ENCODE data around the gene MSL2. TPM values are rescaled to one million over a fixed set of nuclear protein-coding genes. Genes with fewer than 3 reads are reported as not detected.
"Not testable (repeated sequence)": the region's sequence is repeated elsewhere in the genome, so short reads cannot be mapped to it uniquely, and the experiment has no call there.

The MSL2 gene
- polyA plus RNA-seq, 1 donor: 29.3 TPM

DNA sequence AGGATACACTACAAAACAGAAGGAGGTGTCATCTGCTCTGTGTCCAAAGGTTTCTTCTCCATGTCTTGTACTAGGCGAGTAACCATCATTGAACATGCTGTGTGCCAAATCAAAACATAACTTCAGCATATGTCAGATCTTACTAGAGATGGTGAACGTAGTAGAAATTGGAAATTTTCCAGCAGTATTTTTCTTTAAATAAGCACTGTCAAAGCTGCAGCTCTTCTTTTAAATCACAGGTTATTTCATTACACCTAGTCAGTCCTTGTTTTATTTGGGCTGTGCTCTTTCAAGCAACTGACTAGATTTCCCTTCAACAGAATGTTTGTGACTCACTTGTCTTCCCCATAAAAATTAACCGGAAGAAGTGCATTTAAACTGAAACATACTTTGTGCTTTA lies 46.5 kb downstream of the MSL2 start:
- no peak for DNase-seq
- no peak overlapping the region for H3K4me3 ChIP-seq (ENCODE audit: low read length)
- peaks cover 29% of the 10 kb centered on the region for H3K36me3 ChIP-seq (ENCODE audit: control insufficient read depth, insufficient read depth, low read length)
- no peaks in the 10 kb centered on the region for H3K27me3 ChIP-seq (ENCODE audit: control insufficient read depth, insufficient read depth, low read length)
- no peaks in the 10 kb centered on the region for H3K9me3 ChIP-seq (ENCODE audit: control insufficient read depth, low read depth, low read length)
- WGBS (ENCODE audit: insufficient coverage, low lambda C conversion rate): 20% methylated on average over 1 of the region's 3 CpGs
- no peak overlapping the region for H3K27ac ChIP-seq (ENCODE audit: low read length)
- H3K4me1 ChIP-seq (ENCODE audit: control insufficient read depth, insufficient read depth, low read length): no peaks in the 10 kb centered on the region

DNA sequence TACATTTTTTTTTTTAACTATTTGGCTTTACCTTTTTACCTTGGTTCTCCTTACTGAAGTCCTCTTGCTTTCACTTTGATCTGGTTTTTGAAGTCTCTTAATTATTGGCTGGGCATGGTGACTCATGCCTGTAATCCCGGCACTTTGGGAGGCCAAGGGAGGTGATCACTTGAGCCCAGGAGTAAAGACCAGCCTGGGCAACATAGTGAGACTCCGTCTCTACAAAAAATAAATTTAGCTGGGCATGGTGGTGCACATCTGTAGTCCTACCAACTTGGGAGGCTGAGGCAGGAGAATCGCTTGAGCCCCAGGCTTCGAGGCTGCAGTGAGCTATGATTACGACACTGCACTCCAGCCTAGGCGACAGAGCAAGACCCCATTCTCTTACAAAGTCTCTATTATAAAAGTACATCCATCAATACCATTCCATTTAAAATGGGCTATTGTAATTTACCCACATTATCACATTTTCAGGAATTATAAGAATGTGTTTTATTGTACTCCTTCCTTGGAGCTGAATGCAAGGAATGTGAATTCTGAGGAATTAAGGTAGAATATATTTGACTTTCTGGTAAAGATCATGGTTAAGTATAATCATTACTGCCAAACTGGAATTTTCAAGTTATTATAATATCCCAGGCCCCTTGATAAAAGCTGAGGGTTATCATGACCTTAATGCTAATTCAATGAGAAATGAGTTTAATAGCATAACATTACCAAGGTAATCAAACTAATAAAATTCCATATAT lies 49.0 kb downstream of the MSL2 start:
- H3K36me3 ChIP-seq (ENCODE audit: control insufficient read depth, insufficient read depth, low read length): peaks cover 25% of the 10 kb centered on the region
- DNase-seq: no peak
- no peaks in the 10 kb centered on the region for H3K27me3 ChIP-seq (ENCODE audit: control insufficient read depth, insufficient read depth, low read length)
- H3K9me3 ChIP-seq (ENCODE audit: control insufficient read depth, low read depth, low read length): no peaks in the 10 kb centered on the region
- no peak overlapping the region for H3K4me3 ChIP-seq (ENCODE audit: low read length)
- no peaks in the 10 kb centered on the region for H3K4me1 ChIP-seq (ENCODE audit: control insufficient read depth, insufficient read depth, low read length)
- H3K27ac ChIP-seq (ENCODE audit: low read length): no peak overlapping the region
- WGBS (ENCODE audit: insufficient coverage, low lambda C conversion rate): no CpG with 5 or more reads among the region's 6 CpGs

DNA sequence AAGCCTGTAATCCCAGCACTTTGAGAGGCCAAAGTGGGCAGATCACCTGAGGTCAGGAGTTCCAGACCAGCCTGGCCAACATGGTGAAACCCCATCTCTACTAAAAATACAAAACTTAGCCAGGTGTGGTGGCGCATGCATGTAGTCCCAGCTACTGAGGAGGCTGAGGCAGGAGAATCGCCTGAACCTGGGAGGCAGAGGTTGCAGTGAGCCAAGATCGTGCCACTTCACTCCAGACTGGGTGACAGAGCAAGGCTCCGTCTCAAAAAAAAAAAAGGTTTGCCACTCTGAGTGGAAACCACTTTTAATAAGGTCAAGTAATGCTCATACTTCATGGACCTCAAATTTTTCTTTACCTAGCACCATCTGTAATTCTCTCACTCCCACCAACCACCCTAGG lies 51.7 kb downstream of the MSL2 start:
- not testable (repeated sequence) for H3K27ac ChIP-seq (ENCODE audit: low read length); H3K4me3 ChIP-seq (ENCODE audit: low read length); H3K9me3 ChIP-seq (ENCODE audit: control insufficient read depth, low read depth, low read length); DNase-seq; H3K27me3 ChIP-seq (ENCODE audit: control insufficient read depth, insufficient read depth, low read length); H3K4me1 ChIP-seq (ENCODE audit: control insufficient read depth, insufficient read depth, low read length)
- H3K36me3 ChIP-seq (ENCODE audit: control insufficient read depth, insufficient read depth, low read length): peaks cover 13% of the 10 kb centered on the region
- 80% methylated on average over 1 of the region's 4 CpGs for WGBS (ENCODE audit: insufficient coverage, low lambda C conversion rate)

DNA sequence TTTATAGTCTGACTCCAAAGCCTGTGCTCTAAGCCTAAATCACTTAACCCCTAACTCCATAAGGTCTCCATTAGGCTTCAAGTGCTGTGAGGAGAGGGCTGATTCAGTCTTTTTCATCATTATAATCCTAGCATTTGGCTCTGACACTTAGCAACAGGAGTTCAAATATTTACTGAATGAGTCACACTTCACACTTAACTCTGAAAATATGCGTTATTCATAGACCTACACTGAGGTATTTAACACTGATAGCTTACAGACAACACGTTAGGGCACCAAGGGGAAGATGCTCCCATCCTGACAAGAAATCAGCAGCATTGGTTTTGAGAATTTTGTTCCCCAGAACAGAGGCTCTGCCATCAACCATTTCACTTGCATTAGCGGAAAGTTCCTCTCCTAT lies 53.5 kb downstream of the MSL2 start:
- Histone ChIP-seq H3K27ac (ENCODE audit: low read length) (no peak overlapping the region), H3K9me3 (ENCODE audit: control insufficient read depth, low read depth, low read length) (no peaks in the 10 kb centered on the region), H3K4me3 (ENCODE audit: low read length) (no peak overlapping the region), H3K36me3 (ENCODE audit: control insufficient read depth, insufficient read depth, low read length) (peaks cover 15% of the 10 kb centered on the region), H3K27me3 (ENCODE audit: control insufficient read depth, insufficient read depth, low read length) (no peaks in the 10 kb centered on the region), H3K4me1 (ENCODE audit: control insufficient read depth, insufficient read depth, low read length) (no peaks in the 10 kb centered on the region)
- DNase-seq: peak in 1 of 2 donors; percentile 34
- WGBS (ENCODE audit: insufficient coverage, low lambda C conversion rate): no CpG with 5 or more reads among the region's 3 CpGs

DNA sequence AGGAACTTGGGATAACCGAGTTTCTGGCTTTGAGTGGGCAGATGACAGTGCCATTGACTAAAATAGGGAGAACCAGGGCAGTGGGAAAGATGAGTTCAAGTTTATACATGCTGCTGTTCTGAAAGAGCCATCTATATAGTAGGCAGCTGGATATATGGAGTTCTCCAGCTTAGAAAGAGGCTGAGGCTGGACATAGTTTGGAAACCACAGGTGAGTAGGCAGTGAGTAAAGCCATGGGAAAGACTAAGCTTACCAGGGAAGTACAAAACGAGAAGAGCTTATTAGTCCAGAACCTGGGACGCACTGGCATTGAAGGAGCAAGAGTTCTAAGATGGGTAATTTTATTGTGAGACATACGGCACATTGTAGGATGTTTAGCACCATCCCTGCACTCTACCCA lies 54.2 kb downstream of the MSL2 start:
- no peak for DNase-seq
- no peaks in the 10 kb centered on the region for H3K9me3 ChIP-seq (ENCODE audit: control insufficient read depth, low read depth, low read length)
- WGBS (ENCODE audit: insufficient coverage, low lambda C conversion rate): 100% methylated on average over 1 of the region's 4 CpGs
- peaks cover 15% of the 10 kb centered on the region for H3K36me3 ChIP-seq (ENCODE audit: control insufficient read depth, insufficient read depth, low read length)
- no peaks in the 10 kb centered on the region for H3K27me3 ChIP-seq (ENCODE audit: control insufficient read depth, insufficient read depth, low read length)
- no peak overlapping the region for H3K27ac ChIP-seq (ENCODE audit: low read length)
- no peak overlapping the region for H3K4me3 ChIP-seq (ENCODE audit: low read length)
- no peaks in the 10 kb centered on the region for H3K4me1 ChIP-seq (ENCODE audit: control insufficient read depth, insufficient read depth, low read length)

DNA sequence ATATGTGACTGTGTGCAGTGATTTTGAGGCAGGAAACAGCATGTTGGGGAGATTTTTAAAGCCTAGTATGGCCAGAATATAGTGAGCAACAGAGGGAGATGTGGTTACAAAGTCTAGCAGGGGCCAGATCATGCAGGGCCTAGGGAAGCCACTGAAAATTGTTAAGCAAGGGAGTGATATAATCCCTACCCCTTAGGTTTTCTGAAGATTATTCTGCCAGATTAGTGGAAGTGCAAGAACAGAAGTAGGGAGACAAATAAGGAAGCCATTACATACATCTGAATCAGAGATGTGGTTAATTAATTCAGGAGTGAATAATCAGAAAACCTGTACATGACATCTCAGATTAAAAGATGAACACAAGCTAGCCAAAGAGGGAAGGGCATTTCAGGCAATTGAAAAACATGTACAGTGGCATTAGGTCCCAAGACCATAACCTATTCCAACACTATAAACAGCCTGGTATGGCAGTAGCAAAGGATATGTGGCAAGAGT lies 54.8 kb downstream of the MSL2 start:
- Histone ChIP-seq H3K27me3 (ENCODE audit: control insufficient read depth, insufficient read depth, low read length) (no peaks in the 10 kb centered on the region), H3K27ac (ENCODE audit: low read length) (no peak overlapping the region), H3K9me3 (ENCODE audit: control insufficient read depth, low read depth, low read length) (no peaks in the 10 kb centered on the region), H3K36me3 (ENCODE audit: control insufficient read depth, insufficient read depth, low read length) (peaks cover 14% of the 10 kb centered on the region), H3K4me1 (ENCODE audit: control insufficient read depth, insufficient read depth, low read length) (no peaks in the 10 kb centered on the region), H3K4me3 (ENCODE audit: low read length) (no peak overlapping the region)
- DNase-seq: no peak

DNA sequence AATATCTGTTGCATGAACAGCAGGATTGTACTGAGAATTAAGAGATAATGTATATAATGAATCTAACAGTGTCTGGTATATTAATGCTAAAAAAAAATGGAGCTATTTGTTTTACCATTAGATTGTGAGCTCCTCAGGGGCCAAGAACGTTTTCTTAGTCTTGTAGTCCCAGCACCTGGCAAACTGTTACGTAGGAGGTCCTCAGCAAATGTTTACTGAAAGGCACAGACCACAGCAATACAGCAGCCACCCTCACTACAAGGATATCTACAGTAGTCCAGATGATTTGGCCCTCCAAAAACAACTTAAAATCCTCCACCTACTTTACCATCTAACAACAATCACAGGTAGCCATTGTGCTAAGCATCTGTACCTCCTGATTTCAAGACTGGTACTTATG lies 59.7 kb downstream of the MSL2 start:
- H3K36me3 ChIP-seq (ENCODE audit: control insufficient read depth, insufficient read depth, low read length): peaks cover 2% of the 10 kb centered on the region
- no CpG with 5 or more reads among the region's 2 CpGs for WGBS (ENCODE audit: insufficient coverage, low lambda C conversion rate)
- H3K27ac ChIP-seq (ENCODE audit: low read length): no peak overlapping the region
- H3K27me3 ChIP-seq (ENCODE audit: control insufficient read depth, insufficient read depth, low read length): no peaks in the 10 kb centered on the region
- H3K4me1 ChIP-seq (ENCODE audit: control insufficient read depth, insufficient read depth, low read length): no peaks in the 10 kb centered on the region
- no peaks in the 10 kb centered on the region for H3K9me3 ChIP-seq (ENCODE audit: control insufficient read depth, low read depth, low read length)
- DNase-seq: no peak
- H3K4me3 ChIP-seq (ENCODE audit: low read length): no peak overlapping the region

DNA sequence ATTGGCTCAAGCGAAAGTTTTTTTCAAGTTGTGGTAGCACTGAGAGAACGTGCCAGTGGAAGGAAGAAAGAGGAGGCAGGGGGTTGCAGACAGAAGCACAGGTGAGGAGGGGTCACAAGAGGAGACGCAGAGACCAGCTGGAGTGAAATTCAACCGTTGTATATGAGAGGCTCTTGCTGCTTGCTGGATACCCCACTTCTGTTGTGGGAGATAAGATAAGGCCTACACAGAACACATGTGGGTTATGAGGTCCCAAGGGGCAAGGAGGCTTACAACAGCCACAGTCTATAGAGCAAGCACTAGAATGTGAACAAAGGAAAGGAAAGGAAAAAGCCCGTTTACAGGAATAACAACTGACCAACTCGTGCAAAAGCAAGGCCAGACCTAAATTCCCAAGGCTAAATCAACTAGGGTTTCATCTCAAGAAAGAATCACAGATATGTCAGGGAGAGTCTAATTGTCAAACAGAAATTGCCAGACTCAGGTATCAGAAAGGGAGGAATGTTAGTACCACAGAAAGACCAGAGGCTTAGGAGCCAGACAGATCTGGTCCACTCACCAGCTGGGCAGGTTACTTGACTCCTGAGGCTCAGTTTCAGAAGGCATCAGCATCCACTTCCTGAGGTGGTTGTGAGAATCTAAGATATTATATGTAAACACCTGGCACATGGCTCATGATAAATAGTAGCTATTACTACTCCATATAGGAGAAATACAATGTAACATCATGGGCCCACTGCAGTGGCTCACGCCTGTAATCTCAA lies 60.9 kb downstream of the MSL2 start:
- Histone ChIP-seq H3K9me3 (ENCODE audit: control insufficient read depth, low read depth, low read length) (no peaks in the 10 kb centered on the region), H3K27ac (ENCODE audit: low read length) (no peak overlapping the region), H3K4me3 (ENCODE audit: low read length) (no peak overlapping the region), H3K36me3 (ENCODE audit: control insufficient read depth, insufficient read depth, low read length) (peaks cover 2% of the 10 kb centered on the region), H3K4me1 (ENCODE audit: control insufficient read depth, insufficient read depth, low read length) (no peaks in the 10 kb centered on the region), H3K27me3 (ENCODE audit: control insufficient read depth, insufficient read depth, low read length) (no peaks in the 10 kb centered on the region)
- WGBS (ENCODE audit: insufficient coverage, low lambda C conversion rate): 60% methylated on average over 1 of the region's 7 CpGs
- peak in 1 of 2 donors; percentile 22 for DNase-seq

DNA sequence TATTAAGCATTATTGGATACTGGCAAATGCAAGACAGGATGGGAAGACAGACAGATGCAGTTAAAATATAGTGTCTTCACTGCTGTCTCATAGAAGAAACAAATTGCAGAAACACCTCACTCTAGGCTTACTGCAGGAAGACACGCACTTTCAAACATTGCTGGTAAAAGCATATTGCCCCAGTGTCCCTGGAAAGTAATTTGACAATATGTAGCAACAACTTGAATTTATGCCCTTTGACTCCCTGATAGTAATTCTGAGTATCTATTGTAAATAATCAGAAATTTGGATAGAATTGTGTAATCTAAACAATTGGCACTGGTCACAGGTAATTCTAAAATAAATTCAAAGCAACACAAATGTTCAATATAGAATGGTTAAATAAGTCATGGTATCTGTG lies 62.0 kb downstream of the MSL2 start:
- DNase-seq: no peak
- Histone ChIP-seq H3K4me1 (ENCODE audit: control insufficient read depth, insufficient read depth, low read length) (no peaks in the 10 kb centered on the region), H3K27ac (ENCODE audit: low read length) (no peak overlapping the region), H3K4me3 (ENCODE audit: low read length) (no peak overlapping the region), H3K36me3 (ENCODE audit: control insufficient read depth, insufficient read depth, low read length) (peaks cover 2% of the 10 kb centered on the region), H3K27me3 (ENCODE audit: control insufficient read depth, insufficient read depth, low read length) (no peaks in the 10 kb centered on the region), H3K9me3 (ENCODE audit: control insufficient read depth, low read depth, low read length) (no peaks in the 10 kb centered on the region)
- no CpG with 5 or more reads among the region's 1 CpG for WGBS (ENCODE audit: insufficient coverage, low lambda C conversion rate)

DNA sequence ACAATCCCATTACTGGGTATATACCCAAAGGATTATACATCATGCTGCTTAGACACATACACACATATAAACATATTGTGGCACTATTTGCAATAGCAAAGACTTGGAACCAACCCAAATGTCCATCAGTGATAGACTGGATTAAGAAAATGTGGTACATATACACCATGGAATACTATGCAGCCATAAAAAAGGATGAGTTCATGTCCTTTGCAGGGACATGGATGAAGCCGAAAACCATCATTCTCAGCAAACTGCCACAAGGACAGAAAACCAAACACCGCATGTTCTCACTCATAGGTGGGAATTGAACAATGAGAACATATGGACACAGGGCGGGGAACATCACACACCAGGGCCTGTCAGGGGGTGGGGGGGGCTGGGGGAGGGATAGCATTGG lies 64.5 kb downstream of the MSL2 start:
- H3K4me1 ChIP-seq (ENCODE audit: control insufficient read depth, insufficient read depth, low read length); H3K27ac ChIP-seq (ENCODE audit: low read length); H3K36me3 ChIP-seq (ENCODE audit: control insufficient read depth, insufficient read depth, low read length); DNase-seq; H3K9me3 ChIP-seq (ENCODE audit: control insufficient read depth, low read depth, low read length); H3K27me3 ChIP-seq (ENCODE audit: control insufficient read depth, insufficient read depth, low read length); H3K4me3 ChIP-seq (ENCODE audit: low read length): not testable (repeated sequence)
- no CpG with 5 or more reads among the region's 3 CpGs for WGBS (ENCODE audit: insufficient coverage, low lambda C conversion rate)

Data from large intestine (tissue), 3 donors.